Left lung (tissue), 10 donors: Measurements from ENCODE around the gene RYR3. TPM values are rescaled to one million over a fixed set of nuclear protein-coding genes. Genes with fewer than 3 reads are reported as not detected.

Experiments
- ATAC-seq: fragments of 200-7000 bp; cut with Tn5 transposase; one replicate; pipeline ENCODE4 v1.9.1; 2020; ENCODE audit warnings: moderate library complexity
- DNase-seq, 4 donors: peaks; one replicate each; pipeline ENCODE4 v3.0.0-alpha.2; 2013 to 2020
- H3K27ac ChIP-seq, 2 donors: fragments of 200-600 bp; sonication (generic) in 1 of 2; one replicate each; pipeline versions ENCODE4 v1.5.0 to v1.8.0; 2020 to 2021
- H3K27me3 ChIP-seq, 2 donors: fragments of 200-600 bp; sonication (generic) in 1 of 2; one replicate each; pipeline versions ENCODE4 v1.5.0 to v1.8.0; 2020 to 2021
- H3K36me3 ChIP-seq, 2 donors: fragments of 200-600 bp; sonication (generic) in 1 of 2; one replicate each; pipeline versions ENCODE4 v1.5.0 to v1.8.0; 2020 to 2021
- H3K4me1 ChIP-seq, 2 donors: fragments of 200-600 bp; one replicate each; pipeline ENCODE4 v1.8.0; 2021
- H3K4me3 ChIP-seq, 2 donors: fragments of 200-600 bp; sonication (generic) in 1 of 2; one replicate each; pipeline versions ENCODE4 v1.5.0 to v1.8.0; 2020 to 2021; ENCODE audit warnings: mild to moderate bottlenecking in 1 of 2
- H3K9me3 ChIP-seq, 2 donors: fragments of 200-600 bp; sonication (generic) in 1 of 2; one replicate each; pipeline versions ENCODE4 v1.5.0 to v1.8.0; 2020 to 2021
- intact Hi-C, 2 donors: fragments of 100-400 bp; cut with DNase I; formaldehyde crosslinking; loops; one replicate each; pipeline versions ENCODE4 v1.11.2 to v1.14.2; 2022
- polyA plus RNA-seq, 6 donors: library from polyadenylated mRNA; unstranded; fragments of 120-200 nt; gene quantifications; one replicate each; pipeline ENCODE4 v1.2.1, GENCODE V29; 2013; ENCODE audit not compliant: insufficient read length in 6 of 6
- total RNA-seq, 2 donors: library from RNA; stranded (reverse); fragmentation: NEBNext Ultra II Directional; extraction: Animal tissue kit (Norgen Biotek cat#: 25700); gene quantifications; one replicate each; pipeline ENCODE4 v1.2.1, GENCODE V29; 2021
- TF ChIP-seq, protein P1 (sequence below), 2 donors: fragments of 200-600 bp; sonication (generic) in 1 of 2; IDR thresholded peaks; one replicate each; pipeline versions ENCODE4 v1.5.0 to v1.8.0; 2021; ENCODE audit warnings: antibody characterized with exemption in 2 of 2
- donor health status: DM: no; HTN: yes; CAD: no.
- donor health status: DM: no; HTN: no; CAD: no.

The RYR3 gene
- total and polyA plus RNA-seq, 8 donors, result 0.24 to 12.6 (median 8.6) TPM

DNA sequence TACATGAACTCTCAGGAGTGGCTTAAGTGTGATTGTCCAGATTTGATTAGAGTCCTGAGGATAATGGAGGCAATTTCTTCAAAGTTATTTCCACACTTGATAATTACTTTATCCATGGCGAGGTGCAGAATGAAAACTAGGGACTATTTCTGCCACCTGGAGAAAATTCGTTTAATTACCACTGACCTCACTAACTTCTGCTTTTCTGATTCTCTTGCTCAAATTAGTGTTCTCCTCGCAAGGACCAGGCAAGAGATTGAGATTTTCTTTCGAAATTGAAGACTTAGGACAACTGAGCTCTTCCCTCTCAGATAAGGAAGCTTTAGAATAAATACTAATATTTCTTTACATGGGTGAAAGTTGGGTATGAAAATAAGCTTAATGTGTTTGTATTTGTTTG lies 135.2 kb downstream of the RYR3 start:
- Histone ChIP-seq H3K36me3 (no peaks in the 10 kb centered on the region), H3K4me3 (no peak overlapping the region), H3K4me1 (no peaks in the 10 kb centered on the region), H3K27me3 (peaks cover 0 to 31% of the 10 kb centered on the region in 2 donors), H3K9me3 (no peaks in the 10 kb centered on the region), H3K27ac (no peak overlapping the region)
- no peak for DNase-seq
- TF ChIP-seq, protein P1, sequence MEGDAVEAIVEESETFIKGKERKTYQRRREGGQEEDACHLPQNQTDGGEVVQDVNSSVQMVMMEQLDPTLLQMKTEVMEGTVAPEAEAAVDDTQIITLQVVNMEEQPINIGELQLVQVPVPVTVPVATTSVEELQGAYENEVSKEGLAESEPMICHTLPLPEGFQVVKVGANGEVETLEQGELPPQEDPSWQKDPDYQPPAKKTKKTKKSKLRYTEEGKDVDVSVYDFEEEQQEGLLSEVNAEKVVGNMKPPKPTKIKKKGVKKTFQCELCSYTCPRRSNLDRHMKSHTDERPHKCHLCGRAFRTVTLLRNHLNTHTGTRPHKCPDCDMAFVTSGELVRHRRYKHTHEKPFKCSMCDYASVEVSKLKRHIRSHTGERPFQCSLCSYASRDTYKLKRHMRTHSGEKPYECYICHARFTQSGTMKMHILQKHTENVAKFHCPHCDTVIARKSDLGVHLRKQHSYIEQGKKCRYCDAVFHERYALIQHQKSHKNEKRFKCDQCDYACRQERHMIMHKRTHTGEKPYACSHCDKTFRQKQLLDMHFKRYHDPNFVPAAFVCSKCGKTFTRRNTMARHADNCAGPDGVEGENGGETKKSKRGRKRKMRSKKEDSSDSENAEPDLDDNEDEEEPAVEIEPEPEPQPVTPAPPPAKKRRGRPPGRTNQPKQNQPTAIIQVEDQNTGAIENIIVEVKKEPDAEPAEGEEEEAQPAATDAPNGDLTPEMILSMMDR (IDR thresholded peaks at IDR 0.05), result no peak
- ATAC-seq, result no peak
- intact Hi-C loops, result no loop called here

DNA sequence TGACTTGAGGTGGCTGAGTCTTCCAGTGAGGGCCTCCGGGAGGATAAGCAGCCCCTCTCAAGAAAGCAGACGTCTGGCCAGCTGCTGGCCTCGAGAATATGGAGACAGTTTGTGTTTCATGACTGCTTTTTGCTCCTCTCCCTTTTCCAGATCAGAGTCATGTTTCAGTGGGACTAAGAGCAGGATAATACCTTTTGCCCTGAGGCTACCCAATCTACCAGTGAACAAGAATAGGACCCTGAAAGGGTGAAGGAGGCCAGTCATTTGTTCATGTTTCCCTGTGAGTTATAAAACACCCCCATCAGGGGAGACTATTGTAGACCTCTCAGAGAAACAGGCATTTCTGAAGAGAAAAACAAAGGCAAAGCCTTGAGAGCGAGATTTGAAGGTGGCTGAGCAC lies 137.4 kb downstream of the RYR3 start:
- intact Hi-C loops, result no loop called here
- no peak overlapping the region for H3K27ac ChIP-seq

DNA sequence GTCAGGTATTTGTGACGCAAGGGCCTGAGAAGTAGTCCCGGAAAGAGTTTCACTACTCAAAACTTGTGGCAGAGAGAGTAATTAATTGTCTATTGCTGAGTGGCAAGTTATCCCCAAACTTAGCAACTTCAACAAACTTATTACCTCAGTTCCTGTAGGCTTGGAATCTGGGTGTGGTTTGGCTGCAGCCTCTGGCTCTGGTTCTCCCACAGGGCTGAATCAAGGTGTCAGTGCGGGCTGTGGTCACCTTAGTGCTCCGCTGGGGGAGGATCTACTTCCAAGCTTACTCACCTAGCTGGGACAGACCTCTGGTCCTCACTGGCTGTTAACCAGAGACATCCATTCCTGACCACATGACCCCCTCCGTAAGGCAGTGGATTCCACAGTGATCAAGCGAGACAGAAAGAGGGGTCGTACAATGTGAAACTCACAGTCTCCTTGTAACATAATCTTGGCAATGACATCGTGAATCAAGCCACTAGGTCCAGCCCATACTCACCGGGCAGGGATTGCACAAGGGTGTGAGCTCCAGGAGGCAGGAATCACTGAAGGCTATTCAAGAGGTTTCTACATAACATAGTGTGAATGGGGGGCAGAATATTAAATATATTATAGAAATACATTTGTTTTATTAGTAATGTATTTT lies 138.3 kb downstream of the RYR3 start:
- DNase-seq (no peak), ATAC-seq (no peak)
- no peaks in the 10 kb centered on the region for H3K4me1 ChIP-seq
- TF ChIP-seq, protein P1 (IDR thresholded peaks at IDR 0.05), result no peak
- H3K4me3 ChIP-seq, result no peak overlapping the region
- no peak overlapping the region for H3K27ac ChIP-seq
- H3K9me3 ChIP-seq, result no peaks in the 10 kb centered on the region
- intact Hi-C loops, result no loop called here
- H3K27me3 ChIP-seq, result peaks cover 0 to 16% of the 10 kb centered on the region in 2 donors
- H3K36me3 ChIP-seq, result no peaks in the 10 kb centered on the region

More for the DNA sequence above, 137.4 kb downstream of the RYR3 start:
- Histone ChIP-seq H3K9me3 (no peaks in the 10 kb centered on the region), H3K4me3 (no peak overlapping the region), H3K27me3 (peaks cover 0 to 23% of the 10 kb centered on the region in 2 donors), H3K36me3 (no peaks in the 10 kb centered on the region), H3K4me1 (no peaks in the 10 kb centered on the region)
- TF ChIP-seq, protein P1 (IDR thresholded peaks at IDR 0.05), result no peak
- no peak for ATAC-seq
- DNase-seq, result no peak

DNA sequence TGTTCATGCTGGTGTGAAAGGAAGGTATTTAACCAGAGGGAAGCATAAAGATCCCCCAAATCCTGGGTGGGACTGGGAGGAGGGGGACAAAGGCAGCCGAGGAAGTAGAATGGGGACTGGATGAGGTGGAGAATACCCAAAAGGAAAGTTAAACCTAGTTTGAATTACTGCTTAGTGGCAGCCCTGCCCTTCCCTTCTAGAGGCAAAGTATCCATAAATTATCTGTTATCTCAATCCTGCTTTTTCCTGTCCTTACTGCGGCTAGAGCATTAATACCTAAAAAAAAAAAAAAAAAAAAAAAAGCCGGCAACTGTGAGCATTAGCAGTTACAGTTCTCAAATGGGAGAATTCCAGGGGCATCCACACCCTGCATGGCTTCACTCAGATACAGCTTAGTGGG lies 139.0 kb downstream of the RYR3 start:
- Histone ChIP-seq H3K4me3 (no peak overlapping the region), H3K27me3 (peaks cover 0 to 16% of the 10 kb centered on the region in 2 donors), H3K27ac (no peak overlapping the region), H3K36me3 (no peaks in the 10 kb centered on the region), H3K9me3 (no peaks in the 10 kb centered on the region), H3K4me1 (no peaks in the 10 kb centered on the region)
- intact Hi-C loops, result no loop called here
- DNase-seq, result no peak
- no peak for ATAC-seq
- TF ChIP-seq, protein P1 (IDR thresholded peaks at IDR 0.05), result no peak

DNA sequence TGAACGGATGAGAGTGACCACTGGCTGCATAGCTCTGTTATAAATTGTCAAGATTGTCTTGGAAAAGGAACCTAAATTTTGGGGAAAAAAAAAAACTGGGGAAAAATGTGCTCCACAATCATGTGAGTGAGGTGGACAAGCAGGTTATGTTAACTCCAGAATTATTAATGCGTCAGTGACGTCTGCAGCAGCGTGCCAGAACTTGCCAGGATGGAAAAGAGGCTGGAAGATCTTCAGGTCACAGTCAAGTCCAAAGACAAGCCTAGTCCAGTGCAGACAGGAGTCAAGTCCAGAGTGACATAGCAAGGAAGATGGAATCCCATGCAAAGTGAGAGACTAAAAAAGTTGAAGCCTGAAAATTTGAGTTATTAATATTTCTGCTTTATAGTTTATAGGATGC lies 140.6 kb downstream of the RYR3 start:
- H3K27me3 ChIP-seq, result peaks cover 0 to 16% of the 10 kb centered on the region in 2 donors
- no peak overlapping the region for H3K4me3 ChIP-seq
- DNase-seq (no peak), ATAC-seq (no peak)
- H3K4me1 ChIP-seq, result no peaks in the 10 kb centered on the region
- H3K9me3 ChIP-seq, result no peaks in the 10 kb centered on the region
- H3K36me3 ChIP-seq, result no peaks in the 10 kb centered on the region
- H3K27ac ChIP-seq, result no peak overlapping the region
- TF ChIP-seq, protein P1 (IDR thresholded peaks at IDR 0.05), result no peak
- intact Hi-C loops, result no loop called here
